Measurements from ENCODE around the gene SCYGR5.

SCYGR5 gene

DNA sequence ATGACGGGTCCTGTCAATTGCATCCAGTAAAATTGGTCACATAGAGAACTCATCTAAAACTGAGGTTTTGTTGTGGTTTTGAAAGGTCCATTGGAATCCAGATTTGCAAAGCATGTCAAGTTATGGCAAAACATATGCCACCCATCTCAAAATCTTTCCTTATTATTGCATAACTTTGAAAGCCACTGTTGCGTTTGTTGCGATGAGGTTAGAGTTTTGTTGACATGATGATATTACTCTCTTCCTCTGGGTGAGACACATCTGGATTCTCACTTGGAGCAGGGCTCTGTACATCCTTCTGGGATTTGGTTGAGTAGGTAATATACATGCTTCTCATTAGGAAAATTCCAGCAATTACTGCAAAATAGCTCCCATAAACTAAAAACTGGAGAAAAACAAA, 20.6 kb downstream of the SCYGR5 start:
- TF ChIP-seq, protein P1, sequence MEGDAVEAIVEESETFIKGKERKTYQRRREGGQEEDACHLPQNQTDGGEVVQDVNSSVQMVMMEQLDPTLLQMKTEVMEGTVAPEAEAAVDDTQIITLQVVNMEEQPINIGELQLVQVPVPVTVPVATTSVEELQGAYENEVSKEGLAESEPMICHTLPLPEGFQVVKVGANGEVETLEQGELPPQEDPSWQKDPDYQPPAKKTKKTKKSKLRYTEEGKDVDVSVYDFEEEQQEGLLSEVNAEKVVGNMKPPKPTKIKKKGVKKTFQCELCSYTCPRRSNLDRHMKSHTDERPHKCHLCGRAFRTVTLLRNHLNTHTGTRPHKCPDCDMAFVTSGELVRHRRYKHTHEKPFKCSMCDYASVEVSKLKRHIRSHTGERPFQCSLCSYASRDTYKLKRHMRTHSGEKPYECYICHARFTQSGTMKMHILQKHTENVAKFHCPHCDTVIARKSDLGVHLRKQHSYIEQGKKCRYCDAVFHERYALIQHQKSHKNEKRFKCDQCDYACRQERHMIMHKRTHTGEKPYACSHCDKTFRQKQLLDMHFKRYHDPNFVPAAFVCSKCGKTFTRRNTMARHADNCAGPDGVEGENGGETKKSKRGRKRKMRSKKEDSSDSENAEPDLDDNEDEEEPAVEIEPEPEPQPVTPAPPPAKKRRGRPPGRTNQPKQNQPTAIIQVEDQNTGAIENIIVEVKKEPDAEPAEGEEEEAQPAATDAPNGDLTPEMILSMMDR (IDR thresholded peaks at IDR 0.05; ENCODE audit: unreplicated experiment in 3 of 3) = no peak
- Mint-ChIP-seq H3K36me3 (ENCODE audit: low read depth) (no peaks in the 10 kb centered on the region), H3K4me3 (no peak overlapping the region), H3K27ac (no peak overlapping the region), H3K27me3 (ENCODE audit: low read depth) (peaks cover 3% of the 10 kb centered on the region), H3K4me1 (no peaks in the 10 kb centered on the region), H3K9me3 (no peaks in the 10 kb centered on the region)

DNA sequence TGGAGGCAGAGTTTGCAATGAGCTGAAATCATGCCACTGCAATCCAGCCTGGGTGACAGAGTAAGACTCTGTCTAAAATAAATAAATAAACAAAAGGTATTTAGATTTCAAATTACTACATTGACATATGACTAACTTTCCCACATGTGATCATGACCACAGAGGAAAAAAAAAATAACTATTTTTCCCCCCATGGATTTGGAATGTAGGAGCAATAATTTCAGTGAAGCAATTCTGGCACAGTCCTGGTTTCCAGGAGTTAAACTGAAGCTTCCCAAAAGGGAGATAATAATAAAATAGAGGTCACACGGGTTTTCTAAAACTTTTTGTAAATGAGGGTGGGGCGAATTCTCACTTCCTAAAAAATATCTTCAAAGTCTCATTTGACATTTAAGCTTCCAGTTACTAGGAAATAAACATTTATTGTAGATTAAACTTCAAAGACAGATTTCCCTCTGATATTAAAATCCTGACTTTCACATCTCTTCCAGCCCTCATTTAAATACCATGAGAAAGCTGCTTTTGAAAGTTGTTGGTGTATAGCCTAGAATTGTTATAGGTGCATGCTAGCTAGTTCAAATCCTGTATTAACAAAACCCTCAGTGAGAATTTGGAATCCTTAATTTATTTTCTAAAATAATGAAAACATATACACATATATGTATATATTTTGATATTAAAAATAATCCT, 30.5 kb downstream of the SCYGR5 start:
- H3K27me3 Mint-ChIP-seq (ENCODE audit: low read depth) = no peaks in the 10 kb centered on the region
- H3K9me3 Mint-ChIP-seq = no peaks in the 10 kb centered on the region
- no peak overlapping the region for H3K27ac Mint-ChIP-seq
- no peak overlapping the region for H3K4me3 Mint-ChIP-seq
- peaks cover 5% of the 10 kb centered on the region for H3K36me3 Mint-ChIP-seq (ENCODE audit: low read depth)
- no peaks in the 10 kb centered on the region for H3K4me1 Mint-ChIP-seq
- TF ChIP-seq, protein P1 (IDR thresholded peaks at IDR 0.05; ENCODE audit: unreplicated experiment in 3 of 3) = no peak

DNA sequence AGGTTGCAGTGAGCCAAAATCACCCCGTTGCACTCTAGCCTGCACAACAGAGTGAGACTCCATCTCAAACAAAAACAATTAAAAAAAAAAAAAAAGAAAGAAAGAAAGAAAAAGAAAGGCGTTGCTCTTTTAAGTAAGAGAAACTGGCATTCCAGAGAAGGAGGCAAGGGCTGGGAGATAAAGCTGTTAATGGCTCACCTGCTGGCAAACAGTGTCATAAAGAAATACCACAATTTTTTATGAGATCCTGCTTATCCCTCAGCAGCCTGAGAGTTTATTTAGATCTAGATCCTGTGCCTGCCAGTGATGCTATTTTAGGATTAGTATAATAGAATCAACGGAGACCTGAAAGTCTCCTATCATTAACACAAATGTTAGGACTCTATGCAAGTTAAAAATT, 35.0 kb downstream of the SCYGR5 start:
- Mint-ChIP-seq H3K4me3 (no peak overlapping the region), H3K4me1 (no peaks in the 10 kb centered on the region), H3K9me3 (no peaks in the 10 kb centered on the region), H3K27me3 (ENCODE audit: low read depth) (no peaks in the 10 kb centered on the region), H3K36me3 (ENCODE audit: low read depth) (peaks cover 5% of the 10 kb centered on the region), H3K27ac (no peak overlapping the region)
- TF ChIP-seq, protein P1 (IDR thresholded peaks at IDR 0.05; ENCODE audit: unreplicated experiment in 3 of 3) = no peak

DNA sequence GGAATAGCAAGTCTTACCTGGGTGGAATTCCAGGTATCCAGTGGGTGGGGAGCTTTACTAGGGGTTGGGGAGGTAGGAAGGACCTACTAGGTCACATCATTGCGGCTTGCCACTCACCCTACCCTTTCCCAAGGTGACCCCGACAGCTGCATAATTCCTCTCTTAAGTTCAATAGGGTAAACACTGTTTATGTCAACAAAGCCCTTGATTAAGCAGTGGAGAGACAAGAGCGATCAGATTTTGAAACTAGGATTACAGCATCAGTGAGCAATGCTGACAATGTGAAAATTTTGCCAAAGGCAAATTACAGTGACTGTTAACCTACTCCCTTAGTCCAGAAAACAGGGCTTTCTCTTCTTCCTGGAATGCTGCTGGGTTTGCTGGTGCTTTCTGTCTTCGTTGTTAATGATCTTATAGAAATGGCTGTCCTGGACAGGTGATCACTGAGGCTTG, 36.7 kb downstream of the SCYGR5 start:
- Mint-ChIP-seq H3K27ac (no peak overlapping the region), H3K27me3 (ENCODE audit: low read depth) (no peaks in the 10 kb centered on the region), H3K4me1 (no peaks in the 10 kb centered on the region), H3K36me3 (ENCODE audit: low read depth) (peaks cover 5% of the 10 kb centered on the region), H3K4me3 (no peak overlapping the region), H3K9me3 (no peaks in the 10 kb centered on the region)
- TF ChIP-seq, protein P1 (IDR thresholded peaks at IDR 0.05; ENCODE audit: unreplicated experiment in 3 of 3) = no peak

DNA sequence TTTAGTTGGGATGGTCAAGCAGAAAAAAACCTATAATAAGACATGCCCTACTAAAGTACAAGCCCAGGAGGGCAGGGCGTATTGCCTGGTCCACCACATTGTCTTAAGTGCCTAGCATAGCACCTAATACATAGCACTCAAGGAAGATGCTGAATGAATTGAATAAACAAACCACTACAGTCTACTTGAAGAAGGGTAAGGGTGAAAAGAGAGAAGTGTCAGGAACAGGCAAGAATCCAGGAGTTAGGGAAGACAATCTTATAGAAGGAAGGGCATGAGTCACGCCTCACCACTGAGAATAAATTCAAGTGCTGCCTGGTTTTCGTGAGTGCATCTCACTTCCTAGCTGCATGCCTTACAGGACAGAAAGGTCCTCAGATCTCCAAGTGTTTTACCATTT, 37.4 kb downstream of the SCYGR5 start:
- no peaks in the 10 kb centered on the region for H3K9me3 Mint-ChIP-seq
- no peaks in the 10 kb centered on the region for H3K27me3 Mint-ChIP-seq (ENCODE audit: low read depth)
- TF ChIP-seq, protein P1 (IDR thresholded peaks at IDR 0.05; ENCODE audit: unreplicated experiment in 3 of 3) = no peak
- no peak overlapping the region for H3K4me3 Mint-ChIP-seq
- H3K36me3 Mint-ChIP-seq (ENCODE audit: low read depth) = peaks cover 5% of the 10 kb centered on the region
- H3K4me1 Mint-ChIP-seq = no peaks in the 10 kb centered on the region
- no peak overlapping the region for H3K27ac Mint-ChIP-seq

DNA sequence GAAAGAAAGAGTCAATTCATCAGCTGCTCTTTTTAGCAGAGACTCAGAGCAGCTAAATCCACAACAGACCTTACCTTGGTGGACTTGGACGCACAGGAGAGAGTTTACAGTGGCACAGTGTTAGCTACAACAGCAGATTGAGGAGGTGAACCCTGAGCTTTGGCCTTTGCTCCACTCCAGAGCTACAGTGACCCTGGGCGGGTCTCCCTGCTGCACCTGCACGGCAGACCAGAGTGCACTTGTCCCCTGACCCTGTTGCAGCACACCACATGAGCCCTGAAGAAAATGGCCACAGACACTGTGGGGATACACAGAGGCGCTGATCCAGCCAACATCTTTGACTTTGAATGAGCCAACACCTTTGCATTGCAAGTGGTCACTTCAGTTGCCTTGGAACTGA, 40.3 kb downstream of the SCYGR5 start:
- no peaks in the 10 kb centered on the region for H3K27me3 Mint-ChIP-seq (ENCODE audit: low read depth)
- H3K4me1 Mint-ChIP-seq = no peaks in the 10 kb centered on the region
- no peak overlapping the region for H3K27ac Mint-ChIP-seq
- TF ChIP-seq, protein P1 (IDR thresholded peaks at IDR 0.05; ENCODE audit: unreplicated experiment in 3 of 3) = no peak
- H3K4me3 Mint-ChIP-seq = no peak overlapping the region
- H3K9me3 Mint-ChIP-seq = no peaks in the 10 kb centered on the region
- no peaks in the 10 kb centered on the region for H3K36me3 Mint-ChIP-seq (ENCODE audit: low read depth)

Data from nephron (organoid).